Activated CD4-positive, alpha-beta T cell treated with anti-CD3 and anti-CD28 coated beads, Interleukin-2, Interleukin-4, amounts not matched to agents 100 ng/mL and 50 ng/mL, durations not matched to agents 16 hours and 8 hours (primary cell): Measurements from ENCODE around the gene CPED1.

ENCODE experiments used
- DNase-seq: peaks from one replicate; pipeline ENCODE4 v3.0.0-alpha.2; 2020; ENCODE audit warnings: low spot score

CPED1 gene

GRCh38 chr7:121328508-121329190 is 340.1 kb downstream of the CPED1 start, which contains the start of gene WNT16:
TSS of gene WNT16 (plus strand) at chr7:121329000. CDS start at chr7:121329293, 293 bp downstream.
- no peak for DNase-seq

- peak; percentile 28 for DNase-seq
Observed at GRCh38 chr7:121329191-121330052, 340.9 kb downstream of the CPED1 start.

DNA sequence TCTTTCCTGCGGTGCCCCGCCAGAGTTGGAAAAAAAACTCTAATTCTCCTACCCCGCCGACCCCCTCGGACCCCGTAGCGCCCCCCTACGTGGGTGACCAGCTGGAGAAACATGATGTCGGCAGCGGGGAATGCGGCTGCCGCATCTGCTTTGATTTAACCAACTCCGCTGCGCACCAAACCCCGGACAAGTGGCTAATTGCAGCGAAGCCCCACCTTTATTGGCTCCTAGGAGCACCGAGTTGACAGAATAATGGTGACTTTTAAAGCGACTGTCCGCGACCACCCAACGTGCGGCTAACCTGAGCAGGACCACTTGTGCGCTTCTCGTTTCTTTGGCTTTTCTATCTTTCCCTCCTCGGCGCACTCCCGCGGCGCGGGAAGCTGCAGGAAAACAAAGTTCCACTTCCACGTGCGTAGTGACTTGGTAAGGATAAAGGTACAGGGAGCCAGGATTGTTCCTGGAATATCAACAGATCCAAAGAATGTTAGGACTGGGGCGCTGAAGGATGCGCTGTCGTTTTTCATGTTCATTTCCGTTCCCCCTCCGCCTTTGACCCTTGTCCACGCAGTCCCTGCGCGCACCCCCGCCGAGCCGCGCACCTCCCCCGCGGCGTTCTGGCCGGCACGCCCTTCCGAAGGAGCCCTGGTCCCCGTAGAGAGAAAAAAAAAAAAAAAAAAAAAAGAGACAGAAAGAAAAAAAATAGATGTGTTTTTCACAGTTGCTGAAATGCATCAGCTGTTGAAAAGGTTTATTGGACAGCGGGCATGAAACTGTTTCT is 341.7 kb downstream of the CPED1 start:
- DNase-seq, result no peak

DNA sequence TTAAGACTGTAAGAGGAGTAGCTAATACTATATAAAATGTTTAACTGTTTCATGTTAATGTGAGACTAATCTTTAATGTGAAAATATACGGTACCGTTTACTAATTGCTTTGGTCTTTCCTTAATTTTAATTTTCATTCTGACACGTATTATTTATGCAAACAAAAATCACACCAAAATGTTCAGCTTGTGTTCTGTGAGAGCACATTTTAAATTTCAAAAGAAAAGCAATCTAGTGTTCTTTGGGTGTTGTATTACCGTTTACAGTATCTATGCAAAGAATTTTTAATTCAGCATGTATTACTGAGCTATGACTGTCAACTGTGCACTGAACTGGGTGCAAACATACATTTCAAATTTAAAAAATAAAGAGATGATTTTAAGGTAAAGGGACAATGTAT is 342.5 kb downstream of the CPED1 start:
- DNase-seq, result no peak

DNA sequence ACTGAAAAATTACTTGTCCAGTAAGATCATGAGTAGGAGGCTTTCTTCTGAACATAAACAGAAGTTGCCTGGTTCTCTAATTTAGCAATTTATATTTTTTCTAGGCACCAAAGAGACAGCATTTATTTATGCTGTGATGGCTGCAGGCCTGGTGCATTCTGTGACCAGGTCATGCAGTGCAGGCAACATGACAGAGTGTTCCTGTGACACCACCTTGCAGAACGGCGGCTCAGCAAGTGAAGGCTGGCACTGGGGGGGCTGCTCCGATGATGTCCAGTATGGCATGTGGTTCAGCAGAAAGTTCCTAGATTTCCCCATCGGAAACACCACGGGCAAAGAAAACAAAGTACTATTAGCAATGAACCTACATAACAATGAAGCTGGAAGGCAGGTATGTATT is 343.1 kb downstream of the CPED1 start:
- DNase-seq, result no peak

DNA sequence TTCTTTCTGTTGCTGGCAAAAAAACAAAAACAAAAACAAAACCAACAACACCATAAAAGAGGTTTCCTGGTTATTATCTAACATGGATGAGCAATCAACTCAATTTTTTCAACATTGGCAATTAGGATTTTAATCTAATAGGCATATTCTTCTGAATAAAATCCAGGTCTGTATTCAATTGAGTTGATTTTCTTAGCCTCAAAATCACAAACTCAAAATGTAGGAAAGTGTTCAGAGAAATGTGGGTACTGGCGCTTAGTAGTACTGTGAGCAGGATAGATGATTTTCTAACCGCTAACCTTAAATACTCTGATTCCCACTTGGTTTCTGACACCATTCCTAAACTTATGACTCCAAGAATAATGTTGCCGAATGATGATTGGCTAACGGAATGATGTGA is 345.9 kb downstream of the CPED1 start:
- DNase-seq, result no peak

DNA sequence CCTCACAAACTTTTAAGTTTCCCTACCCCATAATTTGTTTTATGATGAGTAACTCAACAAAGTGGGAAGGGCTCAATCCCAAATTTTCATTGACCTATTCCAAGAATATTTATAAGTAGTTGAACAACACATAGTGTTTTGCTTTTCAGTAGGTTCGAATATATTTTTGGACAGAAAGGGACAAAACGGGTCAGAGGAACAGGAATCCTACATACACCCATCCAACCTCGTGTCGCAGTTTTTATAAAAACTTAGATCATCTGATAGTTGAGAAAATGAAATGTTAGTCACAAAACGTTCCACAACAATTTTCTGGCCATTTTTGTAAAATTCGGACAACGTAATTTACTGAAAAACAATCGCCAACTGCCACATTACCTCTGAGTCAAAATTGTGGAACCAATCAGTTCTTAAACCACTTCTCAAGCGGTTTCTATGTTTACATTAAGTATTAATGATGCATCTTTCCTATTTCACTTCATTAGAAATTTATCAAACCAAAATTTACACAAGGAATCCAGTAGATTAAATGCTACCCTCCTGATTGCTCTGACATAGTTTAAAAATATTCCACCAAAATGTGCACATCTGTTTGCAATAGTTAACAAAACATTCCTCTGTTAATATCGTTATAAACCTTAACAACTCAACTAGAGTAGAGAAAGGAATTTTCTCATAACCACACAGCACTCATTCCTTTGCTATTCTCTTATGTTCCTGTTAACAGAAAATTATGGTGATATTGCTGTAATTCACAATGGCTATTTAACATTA is 346.6 kb downstream of the CPED1 start:
- DNase-seq, result no peak

- DNase-seq, result no peak
Observed at GRCh38 chr7:121336579-121336978, 348.1 kb downstream of the CPED1 start.

- no peak for DNase-seq
Observed at GRCh38 chr7:121337398-121337797, 348.9 kb downstream of the CPED1 start.

GRCh38 chr7:121339082-121339481 is 350.6 kb downstream of the CPED1 start:
- no peak for DNase-seq

GRCh38 chr7:121341933-121342332 is 353.4 kb downstream of the CPED1 start:
- no peak for DNase-seq

GRCh38 chr7:121342631-121343030 is 354.1 kb downstream of the CPED1 start:
- DNase-seq, result no peak

- no peak for DNase-seq
Observed at GRCh38 chr7:121343302-121343701, 354.8 kb downstream of the CPED1 start.

GRCh38 chr7:121344093-121344492 is 355.6 kb downstream of the CPED1 start:
- no peak for DNase-seq

DNA sequence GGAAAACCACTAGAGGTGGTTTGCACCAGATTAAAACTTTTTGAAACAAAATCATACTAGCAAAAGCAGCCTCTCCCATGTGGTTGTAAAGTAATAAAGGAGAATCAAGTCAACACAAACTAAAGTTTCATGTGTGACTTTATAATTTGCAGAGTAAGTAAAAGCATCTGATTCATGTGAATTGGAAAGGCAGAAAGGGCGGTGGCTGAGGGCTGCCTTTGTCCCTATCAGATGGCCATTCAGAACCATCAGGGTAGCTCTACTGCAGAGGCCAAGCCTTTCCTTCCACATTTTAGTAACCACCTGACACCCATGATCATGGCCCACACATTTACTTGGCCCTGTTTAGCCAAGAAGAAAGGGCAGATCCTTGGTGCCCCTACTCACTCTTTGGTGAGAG is 356.0 kb downstream of the CPED1 start:
- DNase-seq, result no peak
